ENCODE data around the gene SEPTIN3. TPM values are rescaled to one million over a fixed set of nuclear protein-coding genes. Genes with fewer than 3 reads are reported as not detected.

The SEPTIN3 gene
- total RNA-seq, 4 donors from 2014 or later: 0.13 to 1.2 (median 0.93) TPM; not detected in 1

- Histone ChIP-seq H3K4me1 (peaks cover 0 to 34% (median 9%) of the 10 kb centered on the region in 3 donors), H3K4me3 (no peak overlapping the region), H3K27ac (peak overlapping the region in 3 of 4 donors; percentile 5 to 59 (median 58)), H3K36me3 (no peaks in the 10 kb centered on the region), H3K9me3 (no peaks in the 10 kb centered on the region), H3K27me3 (no peaks in the 10 kb centered on the region)
- TF ChIP-seq CTCF (IDR thresholded peaks at IDR 0.05): peak in 3 of 4 experiments; percentile 96 to 97 (median 97)
- peak; percentile 18 for TF ChIP-seq POLR2AphosphoS5 (IDR thresholded peaks at IDR 0.05)
- TF ChIP-seq POLR2A (IDR thresholded peaks at IDR 0.05): no peak
- peak; percentile 93 for ATAC-seq
- 30 to 44% methylated on average over 4 to 5 of the region's 13 CpGs for WGBS, 2 donors (ENCODE audit: low coverage in 1 of 2)
Measured at GRCh38 chr22:41940832-41941765, 28.1 kb upstream of the SEPTIN3 start.

DNA sequence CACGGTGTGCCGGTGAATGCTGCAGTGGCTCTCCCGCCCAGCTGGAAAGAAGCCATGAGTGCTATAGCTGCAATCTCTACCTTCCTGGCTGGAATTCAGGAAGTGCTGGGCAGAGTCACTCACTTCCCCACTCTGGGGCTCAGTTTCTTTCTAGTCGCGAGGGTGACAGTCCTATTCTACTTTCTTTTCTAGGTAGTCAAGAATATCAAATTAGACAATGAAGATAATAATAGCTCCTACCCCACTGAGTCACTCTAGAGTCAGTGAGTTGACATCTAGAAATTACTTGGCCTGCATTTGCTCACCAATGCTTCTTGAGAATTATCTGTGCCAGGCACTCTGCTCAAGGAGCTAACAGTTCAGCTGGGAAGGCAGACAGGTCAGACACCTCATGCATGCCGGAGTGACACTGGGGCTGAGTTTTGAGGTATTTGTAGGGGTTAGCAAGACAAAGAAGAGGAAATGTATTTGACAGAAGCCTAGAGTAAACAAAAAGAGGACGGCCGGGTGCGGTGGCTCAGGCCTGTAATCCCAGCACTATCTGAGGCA lies 25.5 kb upstream of the SEPTIN3 start:
- ATAC-seq: no peak
- peaks cover 0 to 45% (median 11%) of the 10 kb centered on the region in 3 donors for H3K4me1 ChIP-seq
- H3K9me3 ChIP-seq: no peaks in the 10 kb centered on the region
- H3K4me3 ChIP-seq: no peak overlapping the region
- no peaks in the 10 kb centered on the region for H3K36me3 ChIP-seq
- TF ChIP-seq POLR2A (IDR thresholded peaks at IDR 0.05) (no peak), CTCF (IDR thresholded peaks at IDR 0.05) (no peak), POLR2AphosphoS5 (IDR thresholded peaks at IDR 0.05) (no peak), EP300 (IDR thresholded peaks at IDR 0.05) (no peak)
- H3K27me3 ChIP-seq: no peaks in the 10 kb centered on the region
- WGBS, 2 donors (ENCODE audit: low coverage in 1 of 2): 60 to 82% methylated on average over 3 to 9 of the region's 9 CpGs
- H3K27ac ChIP-seq: no peak overlapping the region

DNA sequence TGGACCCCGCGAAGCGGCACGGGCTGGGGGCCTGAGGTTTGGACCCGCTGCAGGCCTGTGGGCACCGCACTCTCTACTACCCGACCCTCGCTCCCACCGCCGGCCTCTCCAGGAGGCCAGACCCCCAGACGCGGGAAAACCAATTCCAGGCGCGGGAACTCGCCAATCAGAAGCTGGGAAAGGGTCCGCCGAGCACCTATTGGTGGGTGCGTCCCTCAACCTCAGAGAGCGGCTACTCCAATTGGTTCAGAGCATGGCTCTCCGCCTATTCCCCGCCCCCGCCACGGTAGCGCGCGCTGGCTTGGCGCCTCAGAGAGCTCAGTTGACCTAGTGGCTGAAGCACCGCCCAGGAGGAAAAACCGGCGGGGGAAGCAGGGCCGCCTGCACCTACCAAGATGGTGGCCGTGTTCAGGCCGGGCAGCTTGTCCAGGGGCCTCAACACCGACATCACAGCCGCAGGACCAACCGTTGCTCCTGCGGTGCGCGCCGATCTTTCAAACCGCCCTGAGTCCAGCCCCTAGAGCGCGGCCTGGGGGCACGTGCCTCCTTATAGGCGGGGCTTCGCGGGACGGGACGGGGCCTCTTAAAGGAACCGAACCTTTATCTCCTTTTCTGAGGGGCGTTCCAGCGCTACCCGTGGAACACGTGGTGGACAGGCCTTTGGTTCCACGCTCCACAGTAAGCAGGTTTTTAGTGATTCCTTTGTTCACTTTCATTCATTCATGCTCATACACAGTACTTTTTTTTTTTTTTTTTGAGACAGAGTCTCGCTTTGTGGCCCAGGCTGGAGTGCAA lies 22.4 kb upstream of the SEPTIN3 start, which contains the start of gene CENPM:
CENPM (minus strand) TSS at position 524 of the 795 bp plus-strand sequence; CDS start at position 448, 76 bp downstream.
- peak; percentile 99 for ATAC-seq
- peaks cover 10% of the 10 kb centered on the region for H3K27me3 ChIP-seq
- 2 to 6% methylated on average over 14 to 15 of the region's 56 CpGs for WGBS, 2 donors (ENCODE audit: low coverage in 1 of 2)
- peak within 1 kb of the TSS; percentile 49 to 73 for H3K4me3 ChIP-seq
- H3K4me1 ChIP-seq: peaks cover 0 to 20% (median 5%) of the 10 kb centered on the region in 3 donors
- H3K36me3 ChIP-seq: no peaks in the 10 kb centered on the region
- peak within 1 kb of the TSS in 3 of 4 donors; percentile 66 to 74 (median 68) for H3K27ac ChIP-seq
- peak; percentile 19 for TF ChIP-seq POLR2AphosphoS5 (IDR thresholded peaks at IDR 0.05)
- no peak for TF ChIP-seq CTCF (IDR thresholded peaks at IDR 0.05)
- no peak for TF ChIP-seq EP300 (IDR thresholded peaks at IDR 0.05)
- no peaks in the 10 kb centered on the region for H3K9me3 ChIP-seq

GRCh38 chr22:41947424-41948080 lies 21.7 kb upstream of the SEPTIN3 start:
- WGBS, 2 donors (ENCODE audit: low coverage in 1 of 2): 63 to 70% methylated on average over 13 to 17 of the region's 21 CpGs
- ATAC-seq: no peak
- TF ChIP-seq POLR2A (IDR thresholded peaks at IDR 0.05): no peak
- TF ChIP-seq CTCF (IDR thresholded peaks at IDR 0.05): no peak
- no peak for TF ChIP-seq POLR2AphosphoS5 (IDR thresholded peaks at IDR 0.05)
- TF ChIP-seq EP300 (IDR thresholded peaks at IDR 0.05): no peak
- Histone ChIP-seq H3K27ac (peak overlapping the region in 2 of 4 donors; percentile 68 to 74), H3K4me3 (peak overlapping the region; percentile 49 to 73), H3K27me3 (peaks cover 16% of the 10 kb centered on the region), H3K9me3 (no peaks in the 10 kb centered on the region), H3K36me3 (no peaks in the 10 kb centered on the region), H3K4me1 (peaks cover 0 to 20% (median 5%) of the 10 kb centered on the region in 3 donors)

Measured in gastroesophageal sphincter (tissue), 4 donors.